GM10248 (cell line): ENCODE data around the gene PRIM1.

Experiments
- CTCF ChIA-PET: fragments of 300-600 bp; sonication (Branson Sonifier 250); formaldehyde crosslinking; extraction: SDS; loops from one replicate; lab custom pipeline; 2021; ENCODE audit warnings: antibody characterized with exemption; lab: Yijun Ruan, JAX
- POLR2A ChIA-PET: fragments of 350-650 bp; sonication (Branson Sonifier 250); formaldehyde crosslinking; extraction: SDS; loops from one replicate; lab custom pipeline; 2020; ENCODE audit warnings: antibody characterized with exemption; lab: Yijun Ruan, JAX
- DNase-seq: peaks from one replicate; pipeline ENCODE4 v3.0.0; 2012; ENCODE audit errors: extremely low spot score
- CTCF ChIP-seq: IDR thresholded peaks from 2 replicates; pipeline ENCODE4 v1.5.1; 2012; ENCODE audit warnings: mild to moderate bottlenecking, low read depth; ENCODE audit errors: extremely low read depth, missing control alignments, control extremely low read depth

PRIM1 gene

DNA sequence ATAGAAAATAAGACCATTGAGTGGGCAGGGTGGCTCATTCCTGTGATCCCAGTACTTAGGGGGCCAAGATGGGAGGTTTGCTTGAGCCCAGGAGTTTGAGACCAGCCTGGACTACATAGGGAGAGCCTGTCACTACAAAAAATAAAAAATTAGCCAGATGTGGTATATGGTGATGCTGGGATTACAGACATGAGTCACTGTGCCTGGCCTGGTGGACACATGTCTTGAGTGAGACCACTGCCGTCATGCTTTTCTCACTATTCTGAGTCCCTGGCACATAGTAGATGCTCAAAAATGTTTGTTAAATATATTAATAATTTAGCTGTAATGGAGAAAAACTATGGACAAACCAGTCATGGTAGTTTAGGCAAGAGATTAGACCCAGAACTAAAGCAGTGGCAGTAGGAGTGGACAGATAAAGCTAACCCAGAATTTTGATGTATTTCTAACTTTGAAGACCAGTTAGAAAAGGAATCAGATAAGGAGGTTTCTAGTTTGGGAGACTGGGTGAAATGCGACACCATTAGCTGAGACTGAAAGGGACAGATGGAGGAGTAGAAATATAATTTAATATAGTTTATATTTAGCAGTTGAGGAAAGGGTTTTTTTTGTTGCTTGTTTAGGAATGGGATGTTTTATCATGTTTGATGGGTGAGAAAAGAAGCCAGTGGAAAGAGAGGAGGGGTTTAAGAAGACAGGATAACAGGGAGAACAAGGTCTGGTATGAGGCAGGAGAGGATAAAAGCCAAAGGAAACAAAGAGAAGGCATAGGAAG is 56.6 kb downstream of the PRIM1 start:
- POLR2A ChIA-PET, result no interaction called here
- no peak for DNase-seq
- no peak for TF ChIP-seq CTCF
- CTCF ChIA-PET, result interaction anchor here (1.1 kb wide), 1 partner anchor 59 kb away, joined by 3 read pairs; no protein-coding TSS in a partner anchor

DNA sequence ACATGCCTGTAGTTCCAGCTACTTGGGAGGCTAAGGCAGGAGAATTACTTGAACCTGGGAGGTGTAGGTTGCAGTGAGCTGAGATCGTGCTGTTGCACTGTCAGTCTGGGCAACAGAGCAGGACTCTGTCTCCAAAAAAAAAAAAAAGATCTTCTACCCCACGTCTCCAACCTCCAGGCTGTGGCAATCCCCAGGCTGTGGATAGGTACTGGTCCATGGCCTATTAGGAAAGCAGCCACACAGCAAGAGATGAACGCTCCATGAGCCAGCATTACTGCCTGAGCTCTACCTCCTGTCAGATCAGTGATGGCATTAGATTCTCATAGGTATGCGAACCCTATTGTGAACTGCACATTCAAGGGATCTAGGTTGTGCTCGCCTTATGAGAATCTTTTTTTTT is 58.0 kb downstream of the PRIM1 start:
- ChIA-PET POLR2A (interaction anchor here (0.6 kb wide), 1 partner anchor 14 kb away, joined by 5 read pairs; no protein-coding TSS in a partner anchor), CTCF (interaction anchor here (0.7 to 1.3 kb wide), 2 partner anchors 16 to 23 kb away, joined by 3 to 4 read pairs; no protein-coding TSS in a partner anchor)
- no peak for DNase-seq
- no peak for TF ChIP-seq CTCF

GRCh38 chr12:56688846-56689109 is 63.3 kb downstream of the PRIM1 start:
- ChIA-PET CTCF (interaction anchor here (1.0 to 1.2 kb wide), 3 partner anchors 11 to 43 kb away, joined by 3 to 4 read pairs (median 3); no protein-coding TSS in a partner anchor), POLR2A (interaction anchor here (0.6 to 3.7 kb wide), 10 partner anchors 10 to 52 kb away, joined by 3 to 29 read pairs (median 5); partner anchors contain the start of genes ATP5F1B and NACA)
- no peak for TF ChIP-seq CTCF
- peak; percentile 60 for DNase-seq

DNA sequence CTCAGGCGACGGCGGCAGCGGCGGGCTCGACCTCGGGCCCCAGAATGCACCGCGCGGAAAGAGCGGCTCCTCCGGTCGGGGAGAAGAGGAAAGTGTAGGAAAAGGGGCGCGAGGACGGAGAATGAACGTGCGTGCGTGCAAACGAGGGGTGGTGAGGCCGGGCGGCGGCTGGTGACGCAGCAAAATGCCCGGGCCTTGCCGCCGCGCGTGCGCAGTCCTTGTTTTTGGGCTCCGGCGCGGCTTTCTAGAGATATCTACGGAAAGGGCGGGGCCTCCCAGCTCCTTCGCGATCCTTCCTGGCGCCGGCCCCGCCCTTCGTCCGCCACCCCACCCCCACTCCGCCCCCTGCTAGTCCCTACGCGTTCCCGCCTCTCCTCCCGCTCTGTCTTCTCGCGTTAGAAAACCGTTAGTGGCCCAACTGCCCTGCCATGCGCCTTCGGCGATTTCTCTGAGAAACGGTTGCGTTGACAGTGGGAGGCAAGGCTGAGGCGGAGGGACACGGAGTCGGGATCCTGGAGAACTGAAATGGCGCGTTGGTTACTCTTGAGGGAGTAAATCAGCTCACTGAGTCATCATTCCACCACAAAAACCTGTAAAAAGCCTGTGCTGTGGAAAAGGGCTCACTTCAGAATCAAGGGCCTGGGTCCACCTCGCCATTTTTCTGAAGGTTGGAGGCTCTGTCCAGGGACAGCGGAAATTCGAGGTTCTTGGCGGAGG is 63.8 kb downstream of the PRIM1 start, which contains the start of gene PTGES3:
Gene PTGES3 (minus strand): TSS at position 156 of the 717 bp plus-strand sequence. CDS start 285 bp downstream, outside the sequence.
- peak; percentile 98 for DNase-seq
- no peak for TF ChIP-seq CTCF
- CTCF ChIA-PET, result interaction anchor here (1.0 to 2.2 kb wide), 3 partner anchors 10 to 52 kb away, joined by 3 to 8 read pairs (median 4); no protein-coding TSS in a partner anchor
- POLR2A ChIA-PET, result interaction anchor here (0.6 to 3.7 kb wide), 10 partner anchors 9 to 52 kb away, joined by 3 to 29 read pairs (median 5); partner anchors contain the start of genes ATP5F1B and NACA

GRCh38 chr12:56687223-56688128 is 64.6 kb downstream of the PRIM1 start:
- DNase-seq, result peak; percentile 20
- ChIA-PET CTCF (interaction anchor here (1.0 to 2.2 kb wide), 2 partner anchors 15 to 51 kb away, joined by 3 to 8 read pairs; no protein-coding TSS in a partner anchor), POLR2A (interaction anchor here (0.9 to 3.7 kb wide), 9 partner anchors 8 to 51 kb away, joined by 3 to 29 read pairs (median 5); partner anchors contain the start of genes ATP5F1B and NACA)
- peak; percentile 9 for TF ChIP-seq CTCF
